Measurements from ENCODE around the gene RHOF. TPM values are rescaled to one million over a fixed set of nuclear protein-coding genes. Genes with fewer than 3 reads are reported as not detected.

The RHOF gene
- 19.2 TPM for total RNA-seq

GRCh38 chr12:121793440-121793837, at the start of gene RHOF:
Gene RHOF (minus strand): TSS chr12:121793688. CDS start chr12:121793633, 55 bp downstream.

GRCh38 chr12:121803861-121804416, 10.5 kb upstream of the RHOF start, which contains the start of gene SETD1B:
Gene SETD1B (plus strand): TSS chr12:121804009. CDS start chr12:121804738, 729 bp downstream.

Other genes starting within 250 kb of the RHOF start
- gene KDM2B, start 212.7 kb downstream of the RHOF start, total RNA-seq: 43.5 TPM
- gene ORAI1, start 167.2 kb downstream of the RHOF start, total RNA-seq: 8.4 TPM
- gene MORN3, start 124.0 kb downstream of the RHOF start, total RNA-seq: 0.99 TPM
- gene TMEM120B, start 80.9 kb downstream of the RHOF start, total RNA-seq: 11.7 TPM
- 12.5 TPM for gene SETD1B, start 10.3 kb upstream of the RHOF start, total RNA-seq
- 0.77 TPM for gene HPD, start 65.2 kb upstream of the RHOF start, total RNA-seq
- gene PSMD9, start 95.1 kb upstream of the RHOF start, total RNA-seq: 67.8 TPM
- gene CFAP251, start 124.9 kb upstream of the RHOF start, total RNA-seq: 6.0 TPM
- 31.6 TPM for gene BCL7A, start 228.2 kb upstream of the RHOF start, total RNA-seq

Measured in camera-type eye (tissue), 1 donor.